ENCODE data around the gene NAALADL2.
"Not testable (repeated sequence)": the region's sequence is repeated elsewhere in the genome, so short reads cannot be mapped to it uniquely, and the experiment has no call there.

NAALADL2 gene

DNA sequence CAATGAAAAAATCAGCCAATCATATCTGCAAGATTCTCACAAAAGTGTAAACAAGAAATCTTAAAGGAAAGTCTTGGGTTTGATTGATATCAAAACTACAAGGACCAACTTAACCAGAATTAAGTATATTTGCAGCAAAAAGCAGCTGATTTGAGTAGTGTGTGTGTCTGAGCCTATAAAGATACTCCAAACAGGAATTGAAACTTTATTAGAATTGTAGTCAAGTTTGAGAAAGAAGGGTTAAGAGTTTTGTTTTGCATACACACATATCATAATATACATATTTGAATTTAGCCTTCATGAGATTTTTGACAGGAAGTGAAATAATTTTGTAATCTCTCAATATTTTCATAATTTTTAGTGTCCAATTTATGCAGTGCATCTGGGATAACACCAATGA lies 300.1 kb downstream of the NAALADL2 start:
- Histone ChIP-seq H3K4me3 (ENCODE audit: low read depth, low read length) (no peak overlapping the region), H3K27me3 (ENCODE audit: control insufficient read depth, insufficient read depth, low read length) (no peaks in the 10 kb centered on the region), H3K9me3 (ENCODE audit: control insufficient read depth, insufficient read depth, low read length) (no peaks in the 10 kb centered on the region), H3K36me3 (ENCODE audit: control insufficient read depth, insufficient read depth, low read length) (no peaks in the 10 kb centered on the region), H3K4me1 (ENCODE audit: control insufficient read depth, insufficient read depth, low read length) (peaks cover 5% of the 10 kb centered on the region), H3K9ac (ENCODE audit: low read depth, low read length) (no peak overlapping the region)

DNA sequence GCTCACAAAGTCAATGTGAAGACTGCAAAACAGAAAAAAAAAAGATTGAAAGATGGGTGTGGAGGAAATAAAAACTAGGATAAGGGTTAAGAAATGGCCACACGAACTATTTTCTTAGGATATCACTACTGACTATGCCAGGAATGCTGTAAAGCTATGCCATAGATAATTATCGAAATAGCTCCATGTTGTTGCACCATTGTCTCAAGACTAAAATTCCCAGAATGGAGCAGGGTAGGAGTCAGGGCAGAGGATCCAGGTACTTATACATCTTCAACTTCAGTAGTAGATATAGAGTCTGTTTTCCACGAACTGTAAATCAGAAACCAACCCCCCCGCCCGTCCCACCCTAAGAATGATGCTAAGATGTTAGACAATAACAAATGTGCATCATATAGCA lies 302.2 kb downstream of the NAALADL2 start:
- Histone ChIP-seq H3K4me3 (ENCODE audit: low read depth, low read length) (no peak overlapping the region), H3K9ac (ENCODE audit: low read depth, low read length) (no peak overlapping the region)

DNA sequence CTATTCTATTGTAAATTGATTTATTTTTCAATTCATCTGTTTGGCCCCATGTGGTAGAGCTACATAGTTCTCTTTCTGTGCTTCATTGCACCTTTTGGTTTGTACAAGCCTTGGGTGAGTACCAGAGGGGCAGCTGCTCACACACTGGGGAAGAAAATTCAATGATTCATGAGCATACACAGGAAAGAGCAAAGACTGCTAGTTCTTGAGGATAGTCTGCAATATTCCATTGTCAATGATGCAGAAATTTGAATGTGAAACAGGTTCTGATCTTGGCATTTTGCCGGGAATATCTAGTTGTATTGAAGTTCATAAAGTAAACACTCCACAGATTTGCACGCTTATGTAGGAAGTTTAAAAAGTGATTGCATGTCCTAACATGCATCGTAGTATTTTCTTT lies 304.6 kb downstream of the NAALADL2 start:
- H3K27me3 ChIP-seq (ENCODE audit: control insufficient read depth, insufficient read depth, low read length): no peaks in the 10 kb centered on the region
- H3K4me3 ChIP-seq (ENCODE audit: low read depth, low read length): no peak overlapping the region
- H3K36me3 ChIP-seq (ENCODE audit: control insufficient read depth, insufficient read depth, low read length): no peaks in the 10 kb centered on the region
- H3K9ac ChIP-seq (ENCODE audit: low read depth, low read length): no peak overlapping the region
- H3K4me1 ChIP-seq (ENCODE audit: control insufficient read depth, insufficient read depth, low read length): no peaks in the 10 kb centered on the region
- H3K9me3 ChIP-seq (ENCODE audit: control insufficient read depth, insufficient read depth, low read length): no peaks in the 10 kb centered on the region

More for the DNA sequence above, 302.2 kb downstream of the NAALADL2 start:
- H3K4me1 ChIP-seq (ENCODE audit: control insufficient read depth, insufficient read depth, low read length): peaks cover 5% of the 10 kb centered on the region
- no peaks in the 10 kb centered on the region for H3K27me3 ChIP-seq (ENCODE audit: control insufficient read depth, insufficient read depth, low read length)
- H3K36me3 ChIP-seq (ENCODE audit: control insufficient read depth, insufficient read depth, low read length): no peaks in the 10 kb centered on the region
- no peaks in the 10 kb centered on the region for H3K9me3 ChIP-seq (ENCODE audit: control insufficient read depth, insufficient read depth, low read length)

DNA sequence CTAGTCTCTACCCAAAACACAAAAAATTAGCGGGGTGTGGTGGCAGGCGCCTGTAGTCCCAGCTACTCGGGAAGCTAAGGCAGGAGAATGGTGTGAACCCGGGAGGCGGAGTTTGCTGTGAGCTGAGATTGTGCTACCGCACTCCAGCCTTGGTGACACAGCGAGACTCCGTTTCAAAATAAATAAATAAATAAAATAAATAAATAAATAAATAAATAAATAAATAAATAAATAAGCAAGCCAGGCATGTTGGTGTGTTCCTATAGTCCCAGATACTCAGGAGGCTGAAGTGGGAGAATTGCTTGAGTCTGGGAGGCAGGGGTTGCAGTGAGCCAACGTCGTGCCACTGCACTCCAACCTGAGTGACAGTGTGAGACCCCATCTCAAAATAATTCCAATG lies 314.0 kb downstream of the NAALADL2 start:
- H3K27me3 ChIP-seq (ENCODE audit: control insufficient read depth, insufficient read depth, low read length); H3K4me3 ChIP-seq (ENCODE audit: low read depth, low read length); H3K4me1 ChIP-seq (ENCODE audit: control insufficient read depth, insufficient read depth, low read length); H3K9ac ChIP-seq (ENCODE audit: low read depth, low read length); H3K9me3 ChIP-seq (ENCODE audit: control insufficient read depth, insufficient read depth, low read length); H3K36me3 ChIP-seq (ENCODE audit: control insufficient read depth, insufficient read depth, low read length): not testable (repeated sequence)

DNA sequence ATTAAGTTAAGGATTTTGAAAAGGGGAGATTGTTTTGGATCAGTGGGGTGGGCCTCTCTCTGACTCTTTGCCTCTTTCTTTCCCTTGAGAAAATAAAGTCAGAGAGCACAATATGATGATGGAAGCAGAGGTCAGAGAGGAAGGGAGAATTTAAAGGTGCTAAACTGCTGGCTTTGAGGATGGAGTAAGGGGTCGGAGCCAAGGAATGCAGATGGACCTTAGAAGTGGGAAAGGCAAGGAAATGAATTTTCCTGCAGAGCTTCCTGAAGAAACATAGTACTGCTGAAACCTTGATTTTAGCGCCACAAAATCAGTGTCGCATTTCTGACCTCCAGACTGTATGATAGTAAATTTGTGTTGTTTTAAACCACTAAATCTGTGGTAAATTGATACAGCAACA lies 317.4 kb downstream of the NAALADL2 start:
- Histone ChIP-seq H3K36me3 (ENCODE audit: control insufficient read depth, insufficient read depth, low read length) (no peaks in the 10 kb centered on the region), H3K27me3 (ENCODE audit: control insufficient read depth, insufficient read depth, low read length) (no peaks in the 10 kb centered on the region), H3K4me3 (ENCODE audit: low read depth, low read length) (no peak overlapping the region), H3K9ac (ENCODE audit: low read depth, low read length) (no peak overlapping the region), H3K9me3 (ENCODE audit: control insufficient read depth, insufficient read depth, low read length) (no peaks in the 10 kb centered on the region), H3K4me1 (ENCODE audit: control insufficient read depth, insufficient read depth, low read length) (no peaks in the 10 kb centered on the region)

DNA sequence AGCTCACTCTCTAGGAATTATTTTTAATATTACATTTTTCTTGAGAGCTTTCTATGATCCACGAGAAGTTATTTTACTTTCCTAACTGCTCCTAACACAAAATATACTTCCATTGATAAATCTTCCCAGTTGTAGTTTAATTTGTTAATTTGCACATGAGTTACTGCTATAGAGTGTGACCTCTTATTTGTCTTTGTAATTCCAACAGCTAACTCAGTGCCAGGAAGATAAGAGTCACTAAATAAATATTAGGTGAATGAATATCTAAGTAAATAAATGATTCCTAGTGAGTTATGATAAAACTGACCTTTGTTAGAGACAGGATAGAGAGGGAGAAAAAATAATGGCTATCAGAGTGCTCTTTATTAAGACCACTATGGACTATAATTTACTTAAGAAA lies 319.9 kb downstream of the NAALADL2 start:
- Histone ChIP-seq H3K9ac (ENCODE audit: low read depth, low read length) (no peak overlapping the region), H3K36me3 (ENCODE audit: control insufficient read depth, insufficient read depth, low read length) (no peaks in the 10 kb centered on the region), H3K4me3 (ENCODE audit: low read depth, low read length) (no peak overlapping the region), H3K27me3 (ENCODE audit: control insufficient read depth, insufficient read depth, low read length) (no peaks in the 10 kb centered on the region), H3K9me3 (ENCODE audit: control insufficient read depth, insufficient read depth, low read length) (no peaks in the 10 kb centered on the region), H3K4me1 (ENCODE audit: control insufficient read depth, insufficient read depth, low read length) (no peaks in the 10 kb centered on the region)

DNA sequence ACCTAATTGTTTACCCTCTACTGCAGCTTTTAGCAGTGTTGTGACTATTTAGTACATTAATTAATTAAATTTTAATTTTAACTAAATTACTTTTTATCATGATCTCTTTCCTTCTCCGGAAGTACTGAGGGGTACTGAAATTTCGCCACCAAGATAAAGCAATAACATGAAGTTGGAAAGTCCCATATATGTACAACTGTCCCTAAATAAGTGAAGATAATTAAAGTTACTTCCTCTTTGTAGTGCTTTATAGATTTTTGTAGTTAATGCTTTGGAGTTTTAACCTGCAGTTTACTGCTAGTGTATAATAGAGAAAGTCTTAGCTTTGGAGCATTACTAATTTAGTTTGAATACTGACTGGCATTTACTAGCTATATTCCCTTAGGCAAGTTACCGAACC lies 325.3 kb downstream of the NAALADL2 start:
- H3K9ac ChIP-seq (ENCODE audit: low read depth, low read length): no peak overlapping the region
- H3K4me3 ChIP-seq (ENCODE audit: low read depth, low read length): no peak overlapping the region
- H3K4me1 ChIP-seq (ENCODE audit: control insufficient read depth, insufficient read depth, low read length): no peaks in the 10 kb centered on the region
- no peaks in the 10 kb centered on the region for H3K36me3 ChIP-seq (ENCODE audit: control insufficient read depth, insufficient read depth, low read length)
- no peaks in the 10 kb centered on the region for H3K27me3 ChIP-seq (ENCODE audit: control insufficient read depth, insufficient read depth, low read length)
- H3K9me3 ChIP-seq (ENCODE audit: control insufficient read depth, insufficient read depth, low read length): no peaks in the 10 kb centered on the region

DNA sequence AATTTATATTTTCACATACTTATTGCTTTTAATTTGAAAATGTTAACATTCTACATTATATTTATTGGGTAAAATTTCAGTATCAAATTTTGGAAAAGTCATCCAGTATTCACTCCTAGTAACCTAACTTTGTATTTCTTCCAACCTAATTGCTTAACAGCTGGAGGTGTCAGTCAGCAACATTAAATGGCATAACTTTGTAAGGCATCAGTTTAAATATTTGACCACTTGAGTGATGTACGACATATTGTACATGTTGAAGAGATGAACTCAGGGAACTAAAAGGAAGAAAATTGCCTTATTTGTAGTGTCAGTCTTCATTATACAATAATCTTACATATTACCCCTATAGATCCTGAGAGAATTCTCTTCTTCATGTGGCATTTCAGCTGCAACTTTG lies 326.8 kb downstream of the NAALADL2 start:
- Histone ChIP-seq H3K9ac (ENCODE audit: low read depth, low read length) (no peak overlapping the region), H3K36me3 (ENCODE audit: control insufficient read depth, insufficient read depth, low read length) (no peaks in the 10 kb centered on the region), H3K27me3 (ENCODE audit: control insufficient read depth, insufficient read depth, low read length) (no peaks in the 10 kb centered on the region), H3K9me3 (ENCODE audit: control insufficient read depth, insufficient read depth, low read length) (no peaks in the 10 kb centered on the region), H3K4me3 (ENCODE audit: low read depth, low read length) (no peak overlapping the region), H3K4me1 (ENCODE audit: control insufficient read depth, insufficient read depth, low read length) (no peaks in the 10 kb centered on the region)

DNA sequence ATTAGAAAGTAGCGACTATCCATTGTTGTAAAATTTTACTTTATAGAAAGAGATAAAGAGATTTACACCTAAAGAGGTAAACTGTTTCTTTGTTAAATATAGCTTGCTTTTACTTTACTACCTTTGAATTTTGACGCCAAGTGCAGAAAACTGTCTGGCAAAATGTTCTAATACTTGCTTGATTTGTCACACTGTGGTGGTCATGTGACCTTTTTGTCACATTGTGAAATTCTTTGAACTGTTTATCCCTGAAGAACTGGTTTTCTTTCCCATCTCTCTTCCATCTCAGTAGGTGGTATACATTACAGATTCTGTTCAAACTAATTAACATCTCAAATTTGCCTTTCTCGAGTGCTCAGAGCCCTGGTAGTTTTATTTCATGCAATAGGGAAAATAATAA lies 327.4 kb downstream of the NAALADL2 start:
- no peaks in the 10 kb centered on the region for H3K4me1 ChIP-seq (ENCODE audit: control insufficient read depth, insufficient read depth, low read length)
- H3K4me3 ChIP-seq (ENCODE audit: low read depth, low read length): no peak overlapping the region
- no peaks in the 10 kb centered on the region for H3K36me3 ChIP-seq (ENCODE audit: control insufficient read depth, insufficient read depth, low read length)
- no peaks in the 10 kb centered on the region for H3K9me3 ChIP-seq (ENCODE audit: control insufficient read depth, insufficient read depth, low read length)
- no peaks in the 10 kb centered on the region for H3K27me3 ChIP-seq (ENCODE audit: control insufficient read depth, insufficient read depth, low read length)
- H3K9ac ChIP-seq (ENCODE audit: low read depth, low read length): no peak overlapping the region

DNA sequence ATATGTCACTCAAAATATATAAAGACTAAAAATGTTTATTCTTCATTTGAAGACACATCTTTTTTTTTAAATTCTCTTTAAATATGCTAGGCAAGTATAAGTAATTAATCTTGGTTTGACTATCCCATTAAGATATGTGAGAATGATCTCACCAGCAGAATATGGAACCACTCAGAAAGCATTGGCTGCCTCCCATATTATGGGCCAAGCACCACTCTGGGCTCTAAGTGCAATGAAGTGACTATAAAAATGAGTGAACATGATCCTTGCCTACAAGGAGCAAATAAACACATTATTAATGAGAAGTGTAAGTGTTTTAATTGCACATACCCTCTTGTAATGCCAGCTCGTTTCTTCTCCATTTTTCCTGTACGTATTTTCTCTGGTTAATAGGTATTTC lies 328.5 kb downstream of the NAALADL2 start:
- H3K27me3 ChIP-seq (ENCODE audit: control insufficient read depth, insufficient read depth, low read length): no peaks in the 10 kb centered on the region
- no peak overlapping the region for H3K9ac ChIP-seq (ENCODE audit: low read depth, low read length)
- no peak overlapping the region for H3K4me3 ChIP-seq (ENCODE audit: low read depth, low read length)
- H3K4me1 ChIP-seq (ENCODE audit: control insufficient read depth, insufficient read depth, low read length): no peaks in the 10 kb centered on the region
- no peaks in the 10 kb centered on the region for H3K9me3 ChIP-seq (ENCODE audit: control insufficient read depth, insufficient read depth, low read length)
- no peaks in the 10 kb centered on the region for H3K36me3 ChIP-seq (ENCODE audit: control insufficient read depth, insufficient read depth, low read length)

DNA sequence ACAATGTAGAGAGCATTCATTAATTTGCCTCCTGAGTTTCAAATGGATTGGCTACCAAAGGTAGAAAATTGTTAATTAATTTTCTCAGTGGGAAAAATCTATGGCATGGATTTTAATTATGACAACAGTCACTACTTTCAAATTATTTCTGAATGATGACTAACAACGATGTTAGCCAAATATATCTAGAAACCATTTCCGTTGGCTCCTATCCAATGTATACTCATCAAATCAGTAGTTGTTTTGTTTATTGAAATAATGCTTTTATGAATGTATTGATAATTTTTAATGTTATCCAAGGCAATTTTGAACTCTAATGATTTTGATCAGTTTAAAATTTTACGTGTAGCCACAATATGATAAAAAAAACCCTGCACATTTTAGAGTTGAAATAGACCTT lies 333.4 kb downstream of the NAALADL2 start:
- no peaks in the 10 kb centered on the region for H3K9me3 ChIP-seq (ENCODE audit: control insufficient read depth, insufficient read depth, low read length)
- H3K4me3 ChIP-seq (ENCODE audit: low read depth, low read length): no peak overlapping the region
- no peaks in the 10 kb centered on the region for H3K27me3 ChIP-seq (ENCODE audit: control insufficient read depth, insufficient read depth, low read length)
- H3K36me3 ChIP-seq (ENCODE audit: control insufficient read depth, insufficient read depth, low read length): no peaks in the 10 kb centered on the region
- H3K4me1 ChIP-seq (ENCODE audit: control insufficient read depth, insufficient read depth, low read length): no peaks in the 10 kb centered on the region
- H3K9ac ChIP-seq (ENCODE audit: low read depth, low read length): no peak overlapping the region

DNA sequence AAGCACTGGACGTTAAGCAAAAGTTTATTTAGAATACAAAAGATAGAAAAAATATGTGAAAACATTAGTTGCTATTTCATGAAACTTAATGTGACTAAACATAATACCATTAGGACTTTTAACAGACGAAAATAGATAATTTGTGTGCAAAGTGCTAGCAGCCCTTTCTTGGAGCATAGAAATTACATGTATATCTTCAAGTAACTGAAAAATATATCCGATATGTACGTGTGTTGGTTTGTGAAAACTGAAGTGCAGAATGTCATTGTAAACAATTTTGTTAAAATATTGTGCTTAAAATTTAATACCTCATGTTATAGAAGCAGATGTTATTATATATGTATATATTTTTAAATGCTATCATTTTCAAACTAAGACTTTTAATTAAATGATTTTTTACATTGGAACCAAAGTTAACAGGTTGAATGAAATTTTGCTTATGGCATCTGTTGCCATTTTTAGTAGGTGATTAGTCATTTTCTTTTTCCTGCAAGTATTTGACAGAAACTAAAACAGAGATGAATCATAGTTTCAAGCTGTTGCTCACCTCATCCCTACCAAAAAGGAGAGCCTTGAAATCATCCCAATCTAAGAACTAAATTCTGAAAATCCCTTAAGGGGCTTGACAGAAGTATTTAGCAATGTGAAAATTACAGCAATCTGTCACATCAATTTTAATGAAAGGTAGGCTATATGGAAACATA lies 334.8 kb downstream of the NAALADL2 start:
- no peak overlapping the region for H3K4me3 ChIP-seq (ENCODE audit: low read depth, low read length)
- H3K9ac ChIP-seq (ENCODE audit: low read depth, low read length): no peak overlapping the region
- H3K9me3 ChIP-seq (ENCODE audit: control insufficient read depth, insufficient read depth, low read length): no peaks in the 10 kb centered on the region
- no peaks in the 10 kb centered on the region for H3K36me3 ChIP-seq (ENCODE audit: control insufficient read depth, insufficient read depth, low read length)
- no peaks in the 10 kb centered on the region for H3K4me1 ChIP-seq (ENCODE audit: control insufficient read depth, insufficient read depth, low read length)
- H3K27me3 ChIP-seq (ENCODE audit: control insufficient read depth, insufficient read depth, low read length): no peaks in the 10 kb centered on the region

All from iPS-15b (cell line).